MM.1S (cell line): ENCODE results near the gene CACNA1D.

Source experiments
- EZH2 ChIP-seq: fragments of 300-600 bp; sonication (generic); optimal IDR thresholded peaks from 2 replicates; pipeline ENCODE3; 2017; ENCODE audit warnings: low read depth, mild to moderate bottlenecking, antibody characterized with exemption, low read length, mixed read lengths
- EZH2phosphoT487 ChIP-seq: fragments of 300-600 bp; sonication (generic); IDR thresholded peaks from 2 replicates; pipeline ENCODE4 v1.6.1; 2018; ENCODE audit warnings: antibody characterized with exemption, low read length
- TF ChIP-seq, protein P1 (sequence below): fragments of 300-600 bp; sonication (generic); IDR thresholded peaks from 2 replicates; pipeline ENCODE4 v1.5.1; 2016; ENCODE audit warnings: antibody characterized with exemption, low read length, mixed read lengths

- TF ChIP-seq, protein P1, sequence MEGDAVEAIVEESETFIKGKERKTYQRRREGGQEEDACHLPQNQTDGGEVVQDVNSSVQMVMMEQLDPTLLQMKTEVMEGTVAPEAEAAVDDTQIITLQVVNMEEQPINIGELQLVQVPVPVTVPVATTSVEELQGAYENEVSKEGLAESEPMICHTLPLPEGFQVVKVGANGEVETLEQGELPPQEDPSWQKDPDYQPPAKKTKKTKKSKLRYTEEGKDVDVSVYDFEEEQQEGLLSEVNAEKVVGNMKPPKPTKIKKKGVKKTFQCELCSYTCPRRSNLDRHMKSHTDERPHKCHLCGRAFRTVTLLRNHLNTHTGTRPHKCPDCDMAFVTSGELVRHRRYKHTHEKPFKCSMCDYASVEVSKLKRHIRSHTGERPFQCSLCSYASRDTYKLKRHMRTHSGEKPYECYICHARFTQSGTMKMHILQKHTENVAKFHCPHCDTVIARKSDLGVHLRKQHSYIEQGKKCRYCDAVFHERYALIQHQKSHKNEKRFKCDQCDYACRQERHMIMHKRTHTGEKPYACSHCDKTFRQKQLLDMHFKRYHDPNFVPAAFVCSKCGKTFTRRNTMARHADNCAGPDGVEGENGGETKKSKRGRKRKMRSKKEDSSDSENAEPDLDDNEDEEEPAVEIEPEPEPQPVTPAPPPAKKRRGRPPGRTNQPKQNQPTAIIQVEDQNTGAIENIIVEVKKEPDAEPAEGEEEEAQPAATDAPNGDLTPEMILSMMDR, result no peak
- no peak for TF ChIP-seq EZH2
- TF ChIP-seq EZH2phosphoT487, result no peak
Measured at GRCh38 chr3:53675942-53676341, 181.5 kb downstream of the CACNA1D start.
